GM04503 (cell line): Measurements from ENCODE around the gene TMCC1.
A peak's percentile ranks its signal among the peaks of the same experiment; 100 is the strongest.
"Not testable (repeated sequence)": the region's sequence is repeated elsewhere in the genome, so short reads cannot be mapped to it uniquely, and the experiment has no call there.

Source experiments
- DNase-seq: peaks from one replicate; pipeline ENCODE4 v3.0.0-alpha.2; 2012; ENCODE audit warnings: low read depth

TMCC1 gene

DNA sequence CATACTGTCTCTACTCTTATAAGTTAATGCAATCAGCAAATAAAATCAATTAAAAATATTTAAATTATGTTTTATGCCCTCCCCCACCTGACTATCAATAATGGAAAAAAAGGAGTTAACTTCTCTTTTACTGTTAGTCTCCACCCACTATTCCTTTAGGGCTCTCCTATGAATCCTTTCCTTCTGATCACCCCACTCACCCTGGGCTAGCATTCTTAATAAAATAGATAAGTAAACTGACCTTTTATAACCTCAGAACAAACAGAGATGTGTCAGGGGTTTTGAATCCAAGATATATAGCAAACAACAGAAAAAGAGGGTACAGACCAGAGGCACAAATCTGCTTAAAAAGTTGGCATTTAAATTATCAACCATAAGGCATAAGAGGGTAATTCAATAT, 171.0 kb downstream of the TMCC1 start:
- DNase-seq: no peak

DNA sequence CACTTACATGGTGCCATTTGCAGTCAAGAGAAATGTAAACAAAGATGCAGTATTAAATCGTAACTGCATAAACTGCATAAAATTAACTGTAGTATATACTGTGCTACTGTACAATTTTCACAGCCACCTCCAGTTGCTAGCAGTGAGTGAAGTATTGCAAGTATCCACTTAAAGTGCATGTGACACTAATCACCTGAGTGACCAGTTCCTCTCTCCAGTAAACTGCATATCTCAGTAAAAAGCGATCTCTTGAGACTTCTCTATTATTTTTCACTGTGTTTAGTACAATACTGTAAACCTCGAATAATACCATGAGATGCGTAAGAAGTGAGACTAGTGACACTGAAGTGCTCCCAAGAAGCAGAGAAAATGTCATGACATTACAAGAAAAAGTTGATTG, 175.3 kb downstream of the TMCC1 start:
- no peak for DNase-seq

DNA sequence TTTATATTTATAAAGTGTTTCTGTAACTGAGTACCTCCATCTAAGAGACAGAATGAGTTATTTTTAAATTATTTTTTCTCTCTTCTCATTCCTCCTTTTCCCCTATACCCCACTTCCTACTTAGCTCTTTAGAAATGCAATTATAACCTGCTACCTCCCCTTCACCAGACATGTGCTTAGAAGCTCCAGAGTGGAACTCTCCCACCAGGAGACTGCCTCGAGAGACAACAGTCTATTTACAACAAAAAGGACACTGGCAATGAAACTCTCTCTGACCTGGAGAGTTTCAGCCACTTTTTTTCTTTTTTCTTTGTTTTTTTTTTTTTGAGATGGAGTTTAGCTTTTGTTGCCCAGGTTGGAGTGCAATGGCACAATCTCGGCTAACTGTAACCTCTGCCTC, 177.7 kb downstream of the TMCC1 start:
- no peak for DNase-seq

DNA sequence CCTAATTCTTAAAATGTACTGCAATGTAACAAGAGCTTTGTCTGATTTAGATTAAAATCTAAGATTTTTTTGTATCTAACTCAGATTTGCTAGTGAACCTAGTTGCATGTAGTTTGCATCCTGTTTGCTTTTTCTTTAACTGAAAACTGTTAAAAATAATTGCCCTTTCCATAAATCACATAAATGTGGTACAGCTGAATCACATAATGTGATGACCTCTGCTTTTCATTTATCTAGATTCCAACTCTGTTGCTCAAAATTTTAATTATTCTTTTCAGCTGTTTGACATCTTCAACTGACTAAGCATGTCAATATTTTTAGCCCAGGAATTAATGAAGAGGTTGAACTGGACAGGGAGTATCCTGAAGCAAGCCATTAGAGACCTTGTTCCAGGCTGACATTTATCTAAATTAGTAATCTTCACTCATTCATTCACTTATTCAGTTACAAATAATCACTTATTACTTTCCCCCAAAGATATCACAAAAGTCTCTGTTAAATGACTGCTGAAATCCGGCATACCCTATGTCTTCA, 185.1 kb downstream of the TMCC1 start:
- peak; percentile 43 for DNase-seq

DNA sequence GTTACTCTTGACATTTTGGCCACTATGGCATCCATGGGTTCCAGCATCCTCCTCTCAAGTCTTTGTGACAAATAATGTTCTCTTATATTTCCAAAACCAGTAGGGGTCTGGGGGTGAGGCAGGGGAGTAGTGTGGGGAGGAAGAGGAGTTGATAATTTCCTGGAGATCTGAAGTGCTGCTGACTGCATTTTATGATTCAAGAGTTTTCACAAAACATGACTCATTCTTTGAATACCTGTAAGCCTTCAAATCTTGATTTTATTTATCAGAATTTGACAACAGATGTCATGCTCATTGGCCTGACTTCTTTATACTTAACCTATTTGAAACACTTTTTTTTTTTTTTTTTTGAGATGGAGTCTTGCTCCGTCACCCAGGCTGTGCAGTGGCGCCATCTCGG, 188.2 kb downstream of the TMCC1 start:
- no peak for DNase-seq

DNA sequence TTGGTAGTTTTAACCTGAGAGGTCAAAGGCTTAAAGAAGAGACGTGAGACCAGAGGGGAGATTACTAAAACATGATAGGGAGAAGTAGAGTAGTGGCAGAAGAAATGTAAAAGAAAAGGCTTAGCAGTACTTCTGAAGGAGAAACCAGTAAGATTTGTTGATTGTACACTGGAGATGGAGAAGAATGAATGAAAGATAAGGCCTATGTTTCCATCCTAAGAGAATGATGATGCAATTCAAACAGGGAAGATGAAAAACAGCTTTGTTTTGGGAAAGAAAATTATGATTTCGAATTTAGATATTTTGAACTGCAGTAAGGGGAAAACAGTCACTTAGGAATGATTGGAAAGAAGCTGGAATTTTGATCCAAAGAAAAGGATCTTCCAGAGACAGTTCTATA, 189.6 kb downstream of the TMCC1 start:
- DNase-seq: no peak

DNA sequence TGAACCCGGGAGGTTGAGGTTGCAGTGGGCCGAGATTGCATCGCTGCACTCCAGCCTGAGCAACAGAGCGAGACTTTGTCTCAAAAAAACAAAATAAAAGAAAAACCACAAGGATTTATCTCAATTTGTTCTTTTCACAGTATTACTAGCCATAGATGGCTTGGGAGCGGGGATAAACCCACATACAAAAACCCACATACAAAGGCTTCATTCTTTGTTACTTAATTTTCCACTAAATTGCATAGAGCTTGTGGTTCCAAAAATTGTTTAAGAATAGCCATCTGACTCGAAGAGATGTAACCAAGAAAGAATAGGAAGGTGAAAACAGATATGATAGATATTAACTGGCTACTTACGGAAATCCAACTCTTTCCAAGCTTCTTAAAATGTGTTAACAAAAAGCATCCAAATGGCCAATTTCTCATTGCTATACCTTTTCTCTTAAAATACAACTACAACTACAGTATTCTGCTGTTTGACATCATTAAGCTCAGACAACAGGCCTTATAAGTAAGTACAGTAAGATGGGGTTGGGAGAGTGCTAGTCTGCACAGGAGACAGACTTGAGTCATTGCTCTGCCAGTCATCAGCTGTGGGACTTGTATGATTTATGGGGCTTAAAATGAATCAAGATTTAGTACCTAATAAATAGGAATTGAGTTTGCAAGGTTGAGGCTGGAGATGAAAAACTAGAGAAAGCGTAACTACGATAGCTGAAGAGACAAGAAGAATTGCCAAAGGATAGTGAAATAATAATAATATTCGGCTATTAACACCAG, 190.4 kb downstream of the TMCC1 start:
- DNase-seq: no peak

DNA sequence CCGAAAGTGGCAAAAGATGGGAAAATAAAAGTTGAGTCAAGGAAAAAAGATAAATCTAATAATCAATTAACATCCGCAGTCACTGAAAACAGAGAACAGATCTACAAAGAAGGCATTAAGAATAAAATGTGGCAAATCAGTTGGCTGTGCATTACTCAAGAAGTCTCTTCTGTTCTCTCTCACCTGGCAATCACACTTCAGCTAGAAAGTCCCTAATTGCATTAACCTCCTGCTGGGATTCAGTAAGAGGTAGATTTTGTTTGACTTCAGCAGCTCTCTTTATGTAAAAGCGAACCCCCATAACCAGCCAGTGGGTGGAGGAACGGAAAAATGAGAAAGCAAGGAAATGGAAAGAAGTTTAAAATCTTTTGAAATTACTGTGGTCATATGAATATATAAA, 192.3 kb downstream of the TMCC1 start:
- no peak for DNase-seq

DNA sequence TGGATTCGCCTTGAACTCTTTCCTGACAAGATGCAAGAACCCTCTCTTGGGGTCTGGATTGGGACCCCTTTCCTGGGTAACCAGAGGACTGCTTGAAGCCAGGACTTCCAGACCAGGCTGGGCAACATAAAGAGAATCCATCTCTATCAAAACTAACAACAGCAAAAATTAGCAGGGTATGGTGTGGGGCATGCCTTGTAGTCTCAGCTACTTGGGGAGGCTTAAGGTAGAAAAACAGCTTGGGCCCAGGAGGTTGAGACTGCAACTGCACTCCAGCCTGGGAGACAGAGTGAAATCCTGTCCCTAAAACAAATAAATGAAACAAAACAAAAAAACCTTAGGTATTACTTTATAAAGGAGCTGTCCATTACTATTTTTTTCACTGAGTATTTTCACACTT, 193.9 kb downstream of the TMCC1 start:
- no peak for DNase-seq

DNA sequence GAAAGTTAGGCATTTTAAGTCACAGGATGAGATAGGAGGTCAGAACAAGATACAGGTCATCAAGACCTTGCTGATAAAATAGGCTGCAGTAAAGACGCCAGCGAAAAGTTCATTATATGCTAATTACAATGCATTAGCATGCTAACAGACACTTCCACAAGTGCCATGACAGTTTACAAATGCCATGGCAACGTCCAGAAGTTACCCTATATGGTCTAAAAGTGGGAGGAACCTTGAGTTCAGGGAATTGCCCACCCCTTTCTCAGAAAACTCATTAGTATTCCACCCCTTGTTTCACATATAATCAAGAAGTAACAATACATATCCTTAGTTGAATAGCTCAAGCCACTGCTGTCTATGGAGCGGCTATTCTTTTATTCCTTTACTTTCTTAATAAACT, 194.3 kb downstream of the TMCC1 start:
- no peak for DNase-seq

DNA sequence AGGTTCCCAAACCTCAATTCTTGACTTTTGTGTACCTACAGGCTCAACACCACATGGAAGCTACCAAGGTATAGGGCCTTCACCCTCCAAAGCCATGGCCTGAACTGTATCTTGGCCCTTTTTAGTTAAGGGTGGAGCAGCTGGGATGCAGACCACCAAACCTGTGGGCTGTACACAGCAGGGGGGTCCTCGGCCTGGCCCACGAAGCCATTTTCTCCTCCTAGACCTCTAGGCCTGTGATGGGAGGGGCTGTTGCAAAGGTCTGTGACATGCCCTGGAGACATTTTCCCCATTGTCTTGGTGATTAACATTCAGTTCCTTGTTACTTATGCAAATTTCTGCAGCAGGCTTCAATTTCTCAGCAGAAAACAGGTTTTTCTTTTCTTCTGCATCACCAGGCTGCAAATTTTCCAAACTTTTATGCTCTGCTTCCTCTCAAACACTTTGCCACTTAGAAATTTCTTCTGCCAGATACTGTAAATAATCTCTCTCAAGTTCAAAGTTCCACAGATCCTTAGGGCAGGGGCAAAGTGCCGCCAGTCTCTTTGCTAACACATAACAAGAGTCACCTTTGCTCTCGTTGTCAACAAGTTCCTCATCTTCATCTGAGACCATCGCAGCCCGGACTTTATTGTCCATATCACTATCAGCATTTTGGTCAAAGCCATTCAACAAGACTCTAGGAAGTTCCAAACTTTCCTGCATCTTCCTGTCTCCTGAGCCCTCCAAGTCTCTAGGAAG, 196.1 kb downstream of the TMCC1 start:
- DNase-seq: no peak

DNA sequence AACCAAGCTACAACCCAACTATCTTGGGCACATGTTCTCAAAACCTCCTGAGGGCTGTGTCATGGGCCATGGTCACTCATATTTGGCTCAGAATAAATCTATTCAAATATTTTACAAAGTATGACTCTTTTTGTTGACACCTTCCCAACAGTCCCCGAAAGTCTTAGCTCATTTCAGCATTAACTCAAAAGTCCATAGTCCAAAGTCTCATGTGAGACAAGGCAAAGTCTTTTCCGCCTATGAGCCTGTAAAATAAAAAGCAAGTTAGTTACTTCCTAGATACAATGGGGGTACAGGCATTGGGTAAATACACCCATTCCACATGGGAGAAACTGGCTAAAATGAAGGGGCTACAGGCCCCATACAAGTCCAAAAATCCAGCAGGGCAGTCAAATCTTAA, 197.1 kb downstream of the TMCC1 start:
- DNase-seq: not testable (repeated sequence)

DNA sequence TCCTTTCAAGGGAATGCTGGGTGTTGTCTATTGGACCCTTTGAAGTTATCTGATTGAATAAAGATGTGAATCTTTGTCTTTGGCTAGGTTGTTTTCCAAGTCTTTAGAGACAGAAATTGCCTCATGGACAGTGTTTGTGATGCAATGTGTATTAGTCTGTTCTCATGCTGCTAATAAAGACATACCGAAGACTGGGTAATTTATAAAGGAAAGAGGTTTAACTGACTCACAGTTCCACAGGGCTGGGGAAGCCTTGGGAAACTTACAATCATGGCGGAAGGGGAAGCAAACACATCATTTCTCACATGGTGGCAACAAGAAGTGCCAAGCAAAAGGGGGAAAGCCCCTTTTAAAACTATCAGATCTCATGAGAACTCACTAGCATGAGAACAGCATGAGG, 198.3 kb downstream of the TMCC1 start:
- peak; percentile 50 for DNase-seq

DNA sequence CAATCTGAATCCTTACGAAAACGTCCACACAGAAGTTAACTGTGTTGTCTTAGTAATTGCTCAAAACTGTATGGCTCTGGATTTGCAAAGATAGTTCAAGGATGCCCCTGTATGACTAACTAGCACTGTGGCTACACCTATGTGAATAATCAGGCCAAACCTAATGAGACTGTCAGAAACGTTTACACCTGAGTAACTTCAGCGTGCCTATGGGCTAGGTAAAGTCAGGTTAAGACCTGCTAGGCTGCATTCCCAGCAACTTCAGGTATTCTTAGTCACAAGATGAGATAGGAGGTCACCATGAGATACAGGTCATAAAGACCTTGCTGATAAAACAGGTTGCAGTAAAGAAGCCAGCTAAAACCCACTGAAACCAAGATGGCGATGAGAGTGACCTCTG, 199.3 kb downstream of the TMCC1 start:
- no peak for DNase-seq

DNA sequence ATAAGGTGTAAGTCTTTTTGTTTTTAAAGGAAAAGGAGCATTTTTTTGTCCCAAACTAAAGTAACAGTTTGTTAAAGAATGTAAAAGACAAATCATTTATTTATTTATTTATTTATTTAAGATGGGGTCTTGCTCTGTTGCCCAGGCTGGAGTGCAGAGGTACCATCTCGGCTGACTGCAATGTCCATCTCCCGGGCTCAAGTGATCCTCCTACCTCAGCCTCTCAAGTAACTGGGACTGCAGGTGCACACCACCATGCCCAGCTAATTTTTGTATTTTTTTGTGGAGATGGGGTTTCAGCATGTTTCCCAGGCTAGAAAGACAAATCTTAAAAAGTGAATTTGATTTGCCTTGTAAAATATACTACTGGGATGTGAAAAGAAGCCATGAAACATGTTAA, 200.8 kb downstream of the TMCC1 start:
- DNase-seq: no peak

DNA sequence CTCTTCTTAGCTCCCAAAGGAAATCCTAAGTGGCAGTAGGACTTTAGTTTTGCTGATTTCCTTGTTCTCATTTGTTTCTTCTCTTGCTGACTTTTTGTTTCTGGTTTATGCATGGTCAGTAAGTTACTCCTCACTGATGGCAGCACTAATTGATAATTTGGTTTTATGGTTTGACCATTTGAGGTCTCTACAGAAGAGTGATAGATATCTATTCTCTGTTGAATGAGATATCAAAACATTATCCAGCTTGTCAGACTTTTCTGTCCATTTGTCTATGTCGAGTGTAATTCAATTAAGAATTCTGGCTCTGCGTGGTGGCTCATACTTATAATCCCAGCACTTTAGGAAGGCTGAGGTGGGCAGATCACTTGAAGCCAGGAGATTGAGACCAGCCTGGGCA, 202.5 kb downstream of the TMCC1 start:
- no peak for DNase-seq

DNA sequence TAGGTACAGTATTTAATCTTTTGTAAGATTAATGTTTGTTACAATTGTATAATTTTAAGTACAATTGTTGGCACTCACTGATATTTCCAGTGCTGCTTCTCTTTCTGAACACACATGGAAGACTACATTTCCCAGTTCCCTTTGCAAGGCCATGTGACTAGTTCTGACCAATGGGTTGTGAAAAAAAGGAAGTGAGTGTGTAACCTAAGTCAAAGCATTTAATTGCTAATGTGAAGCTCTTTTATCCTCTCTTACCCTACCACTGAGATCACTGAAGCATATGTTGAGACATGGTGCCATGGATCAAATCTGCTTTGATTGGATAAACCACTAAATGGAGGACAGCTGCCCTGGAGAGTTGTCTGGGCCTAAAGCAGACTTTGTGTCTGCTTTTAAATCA, 203.1 kb downstream of the TMCC1 start:
- DNase-seq: no peak

DNA sequence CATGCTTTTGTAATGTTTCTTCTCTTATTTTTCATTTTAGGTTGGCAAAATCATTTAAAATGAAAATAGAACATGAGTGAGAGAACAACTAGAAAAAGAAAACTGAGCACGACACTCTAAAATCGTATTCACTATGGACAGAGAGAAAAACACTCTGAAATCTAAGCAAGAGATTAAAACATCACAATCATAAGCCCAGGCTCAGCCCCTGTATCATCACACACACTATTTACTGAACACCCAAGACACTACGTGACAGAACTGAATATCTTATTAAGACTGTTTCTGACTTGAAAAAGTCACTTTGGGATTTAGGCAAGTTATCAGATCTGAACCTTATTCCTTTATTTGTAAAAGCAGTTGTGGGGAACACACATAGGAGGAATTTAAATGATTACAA, 204.5 kb downstream of the TMCC1 start:
- no peak for DNase-seq

DNA sequence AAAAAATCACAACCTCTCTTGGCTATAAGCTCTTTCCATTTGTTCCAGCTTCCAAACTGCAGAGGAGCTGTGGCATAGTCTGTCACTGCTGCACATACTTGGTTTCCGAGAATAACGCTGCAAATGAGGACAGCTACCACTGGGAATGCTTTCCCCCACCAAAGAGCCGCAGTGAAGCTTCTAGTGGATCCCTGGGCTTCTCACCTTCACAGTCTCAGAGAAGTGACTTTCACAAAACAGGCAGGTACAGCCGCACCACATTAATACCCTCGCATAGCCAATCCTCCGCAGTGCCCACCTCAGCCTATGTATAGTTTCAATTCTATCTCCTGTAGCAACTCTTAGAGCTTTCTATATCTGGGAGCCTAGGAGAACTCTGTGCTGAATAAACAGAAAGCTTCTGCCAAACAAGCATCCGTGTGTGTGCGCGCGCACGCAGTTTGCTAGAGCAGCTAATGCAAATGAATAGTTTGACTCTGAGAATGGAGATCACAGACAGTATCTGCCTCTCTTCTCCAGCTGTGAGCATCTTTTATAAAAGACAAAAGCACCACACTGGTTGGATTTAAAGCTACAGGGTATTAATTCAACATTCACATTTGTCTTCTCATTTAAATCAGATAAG, 205.1 kb downstream of the TMCC1 start:
- DNase-seq: peak; percentile 23

DNA sequence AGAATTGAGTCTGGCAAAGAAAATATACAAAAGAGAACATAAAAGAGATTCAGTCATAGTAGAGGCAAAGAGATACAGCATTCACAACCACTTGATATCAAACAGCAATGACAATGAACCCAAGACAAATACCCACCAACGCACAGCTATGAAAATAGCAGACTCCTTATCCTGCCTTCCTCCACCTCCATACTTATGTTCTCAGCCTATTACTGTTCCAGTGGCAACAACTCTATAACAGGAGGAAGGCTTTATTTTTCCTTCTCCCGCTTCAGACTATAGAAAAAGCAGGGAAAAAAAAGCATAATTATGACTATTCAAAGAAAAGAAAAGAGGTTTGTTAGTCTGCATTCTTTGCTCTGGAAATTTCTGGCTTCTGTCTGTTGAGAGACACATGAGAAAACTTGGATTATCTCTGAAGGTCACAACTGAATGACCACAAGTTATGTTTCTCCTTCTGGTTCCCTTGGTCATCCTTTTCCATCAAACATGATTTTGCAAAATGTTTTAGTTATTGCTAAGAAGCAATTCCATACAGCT, 205.9 kb downstream of the TMCC1 start:
- DNase-seq: no peak

DNA sequence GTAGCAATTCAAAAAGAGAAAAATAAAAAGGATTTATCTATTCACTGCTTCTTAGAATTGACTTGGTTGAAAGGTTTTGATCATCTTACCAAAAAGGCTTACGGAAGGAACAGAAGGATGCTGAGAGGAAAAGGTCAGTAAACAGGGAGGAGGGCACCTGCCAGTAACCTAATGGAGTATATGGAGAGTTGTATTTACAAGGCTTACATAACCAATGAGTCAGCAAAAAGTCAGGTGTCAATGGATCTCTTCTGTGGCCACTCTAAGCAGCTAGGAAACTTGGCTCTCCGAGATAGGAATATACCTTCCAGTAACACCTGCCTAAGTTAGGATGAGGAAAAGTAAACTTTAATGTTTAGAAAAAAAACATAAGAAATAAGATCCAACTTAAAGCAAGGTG, 206.6 kb downstream of the TMCC1 start:
- no peak for DNase-seq

DNA sequence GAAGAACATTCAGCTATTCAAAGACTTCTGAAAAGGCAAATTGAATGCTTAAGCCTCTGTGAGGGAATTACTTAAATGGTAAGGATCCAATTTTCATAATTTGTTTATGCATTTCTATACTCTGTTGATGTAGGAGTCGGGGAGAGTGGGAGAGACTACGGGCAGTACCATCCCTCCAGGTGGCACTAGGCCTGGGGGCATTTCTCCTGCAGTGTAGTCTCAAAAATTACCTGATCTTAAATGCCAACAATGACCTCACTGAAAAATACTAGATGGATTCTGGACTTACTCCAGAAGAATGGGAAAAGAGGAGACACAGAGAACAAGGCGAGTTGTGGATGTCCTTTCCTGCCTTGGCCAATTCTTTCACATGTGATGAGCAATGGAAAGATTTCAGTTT, 209.2 kb downstream of the TMCC1 start:
- DNase-seq: no peak

DNA sequence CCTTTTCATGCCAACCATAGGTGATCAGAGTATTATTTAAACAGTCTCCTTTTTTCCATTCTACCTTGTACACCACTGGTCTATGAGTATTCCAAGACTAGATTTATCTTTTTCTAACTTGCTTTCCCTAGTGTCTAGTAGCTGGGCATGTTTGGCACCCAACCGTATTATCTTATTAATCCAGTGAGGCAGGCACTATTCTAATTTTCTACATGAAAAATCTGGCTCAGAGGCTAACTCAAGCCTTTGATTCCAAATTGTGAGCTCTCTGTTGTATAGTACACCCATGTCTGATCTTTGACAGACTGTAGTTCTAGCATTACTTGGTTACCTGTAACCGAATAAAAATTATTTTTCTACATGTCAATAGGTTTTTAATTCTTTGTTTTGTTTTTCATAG, 210.3 kb downstream of the TMCC1 start:
- DNase-seq: no peak
